Measurements from ENCODE around the gene UBE2A. TPM values are rescaled to one million over a fixed set of nuclear protein-coding genes. Genes with fewer than 3 reads are reported as not detected.

Gene UBE2A
- total RNA-seq, 2 experiments from 2014 or later, result 88.8 to 101 TPM

- Mint-ChIP-seq H3K27ac (no peak overlapping the region), H3K4me3 (no peak overlapping the region), H3K27me3 (no peaks in the 10 kb centered on the region), H3K4me1 (ENCODE audit: low read depth) (no peaks in the 10 kb centered on the region), H3K9me3 (no peaks in the 10 kb centered on the region), H3K36me3 (ENCODE audit: low read depth) (peaks cover 36% of the 10 kb centered on the region)
- no peak for TF ChIP-seq CTCF (IDR thresholded peaks at IDR 0.05)
- no peak overlapping the region for H3K27ac ChIP-seq (ENCODE audit: low read depth in 1 of 2, low read length in 2 of 2)
- intact Hi-C loops (cut with DNase I, micrococcal nuclease), result no loop called here
- H3K27me3 ChIP-seq (ENCODE audit: control insufficient read depth in 1 of 2, insufficient read depth in 2 of 2, low read length in 2 of 2), result no peaks in the 10 kb centered on the region
- ATAC-seq (ENCODE audit: poor library complexity), result no peak
- H3K4me1 ChIP-seq (ENCODE audit: insufficient read depth, low read length), result no peaks in the 10 kb centered on the region
- DNase-seq, result peak in 5 of 14 experiments; percentile 1 to 18 (median 7)
- no peaks in the 10 kb centered on the region for H3K9me3 ChIP-seq (ENCODE audit: control insufficient read depth in 1 of 2, insufficient read depth in 1 of 2, low read length in 2 of 2)
- CTCF ChIA-PET, result no interaction called here
- POLR2A ChIA-PET, result no interaction called here
- H3K4me3 ChIP-seq (ENCODE audit: low read length), result no peak overlapping the region
- peaks cover 9% of the 10 kb centered on the region for H3K36me3 ChIP-seq (ENCODE audit: insufficient read depth, low read length)
Observed at GRCh38 chrX:119539872-119540271, 34.5 kb upstream of the UBE2A start.

GRCh38 chrX:119541188-119541587 lies 33.2 kb upstream of the UBE2A start:
- ATAC-seq (ENCODE audit: poor library complexity) (no peak), DNase-seq (no peak)
- no peaks in the 10 kb centered on the region for H3K9me3 Mint-ChIP-seq
- Histone ChIP-seq H3K9me3 (ENCODE audit: control insufficient read depth in 1 of 2, insufficient read depth in 1 of 2, low read length in 2 of 2) (no peaks in the 10 kb centered on the region), H3K4me1 (ENCODE audit: insufficient read depth, low read length) (no peaks in the 10 kb centered on the region), H3K27me3 (ENCODE audit: control insufficient read depth in 1 of 2, insufficient read depth in 2 of 2, low read length in 2 of 2) (no peaks in the 10 kb centered on the region), H3K36me3 (ENCODE audit: insufficient read depth, low read length) (peaks cover 9% of the 10 kb centered on the region), H3K27ac (ENCODE audit: low read depth in 1 of 2, low read length in 2 of 2) (no peak overlapping the region), H3K4me3 (ENCODE audit: low read length) (no peak overlapping the region)
- no peaks in the 10 kb centered on the region for H3K4me1 Mint-ChIP-seq (ENCODE audit: low read depth)
- H3K4me3 Mint-ChIP-seq, result no peak overlapping the region
- intact Hi-C loops (cut with DNase I, micrococcal nuclease), result no loop called here
- H3K27ac Mint-ChIP-seq, result no peak overlapping the region
- ChIA-PET POLR2A (no interaction called here), CTCF (interaction anchor here (0.6 kb wide), 1 partner anchor 334 kb away, joined by 3 read pairs; no protein-coding TSS in a partner anchor)
- H3K36me3 Mint-ChIP-seq (ENCODE audit: low read depth), result peaks cover 31% of the 10 kb centered on the region
- TF ChIP-seq CTCF (IDR thresholded peaks at IDR 0.05), result no peak
- H3K27me3 Mint-ChIP-seq, result no peaks in the 10 kb centered on the region

GRCh38 chrX:119549327-119550016 lies 24.9 kb upstream of the UBE2A start:
- TF ChIP-seq CTCF (IDR thresholded peaks at IDR 0.05), result no peak
- no peak for ATAC-seq (ENCODE audit: poor library complexity)
- CTCF ChIA-PET, result no interaction called here
- Mint-ChIP-seq H3K27ac (no peak overlapping the region), H3K9me3 (no peaks in the 10 kb centered on the region), H3K4me1 (ENCODE audit: low read depth) (peaks cover 15% of the 10 kb centered on the region), H3K36me3 (ENCODE audit: low read depth) (peaks cover 17% of the 10 kb centered on the region), H3K27me3 (no peaks in the 10 kb centered on the region), H3K4me3 (no peak overlapping the region)
- H3K27ac ChIP-seq (ENCODE audit: low read depth in 1 of 2, low read length in 2 of 2), result no peak overlapping the region
- intact Hi-C loops (cut with DNase I, micrococcal nuclease), result no loop called here
- H3K4me1 ChIP-seq (ENCODE audit: insufficient read depth, low read length), result no peaks in the 10 kb centered on the region
- H3K27me3 ChIP-seq (ENCODE audit: control insufficient read depth in 1 of 2, insufficient read depth in 2 of 2, low read length in 2 of 2), result no peaks in the 10 kb centered on the region
- H3K9me3 ChIP-seq (ENCODE audit: control insufficient read depth in 1 of 2, insufficient read depth in 1 of 2, low read length in 2 of 2), result no peaks in the 10 kb centered on the region
- H3K36me3 ChIP-seq (ENCODE audit: insufficient read depth, low read length), result peaks cover 4% of the 10 kb centered on the region
- DNase-seq, result no peak
- POLR2A ChIA-PET, result no interaction called here
- no peak overlapping the region for H3K4me3 ChIP-seq (ENCODE audit: low read length)
